HG03469 (cell line): ENCODE measurements around the gene CMTM7.

ENCODE experiments used
- ATAC-seq: cut with Tn5 transposase; IDR thresholded peaks from one replicate; pipeline ENCODE4 v1.9.1; 2021; ENCODE audit warnings: mild to moderate bottlenecking, moderate library complexity, moderate number of reproducible peaks; ENCODE audit not compliant: unreplicated experiment

CMTM7 gene, protein sequence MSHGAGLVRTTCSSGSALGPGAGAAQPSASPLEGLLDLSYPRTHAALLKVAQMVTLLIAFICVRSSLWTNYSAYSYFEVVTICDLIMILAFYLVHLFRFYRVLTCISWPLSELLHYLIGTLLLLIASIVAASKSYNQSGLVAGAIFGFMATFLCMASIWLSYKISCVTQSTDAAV

DNA sequence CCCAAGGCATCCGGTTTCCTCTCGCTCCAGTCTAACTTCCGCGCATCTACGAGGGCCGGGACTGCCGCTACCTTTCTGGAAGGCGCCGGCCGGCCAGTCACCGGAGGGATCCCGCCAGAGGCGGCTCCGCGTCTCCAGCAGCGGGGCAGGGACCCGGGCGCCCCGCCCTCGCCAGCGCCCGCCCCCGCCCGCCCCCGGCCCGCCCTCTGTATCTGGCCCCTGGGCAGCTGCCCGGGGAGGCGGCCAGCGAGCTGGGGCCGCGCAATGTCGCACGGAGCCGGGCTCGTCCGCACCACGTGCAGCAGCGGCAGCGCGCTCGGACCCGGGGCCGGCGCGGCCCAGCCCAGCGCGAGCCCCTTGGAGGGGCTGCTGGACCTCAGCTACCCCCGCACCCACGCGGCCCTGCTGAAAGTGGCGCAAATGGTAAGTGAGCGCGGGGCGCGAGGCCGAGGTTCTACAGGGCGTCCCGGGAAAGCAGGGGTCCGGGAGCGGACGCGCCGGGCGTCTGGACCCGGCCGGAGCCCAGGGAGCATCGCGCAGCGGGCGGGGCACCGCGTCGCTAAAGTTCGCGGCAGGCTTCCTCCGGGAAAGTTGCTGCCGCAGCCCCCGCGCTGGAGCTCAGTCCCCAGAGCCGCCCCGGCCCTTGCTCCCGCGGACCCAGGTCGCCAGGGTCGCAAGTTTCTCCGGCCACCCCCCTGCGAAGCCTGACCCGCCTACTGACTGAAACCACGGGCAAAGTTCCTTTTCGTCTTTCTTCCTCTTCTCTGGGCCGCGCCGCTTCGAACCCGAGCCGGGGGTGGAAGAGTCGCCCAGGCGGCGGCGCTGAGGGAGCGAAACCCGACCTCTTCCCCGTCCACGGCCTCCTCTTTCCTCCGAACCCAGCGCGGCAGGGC is at the start of gene CMTM7:
Gene CMTM7, plus strand, starts transcription at position 211 of the 893 bp plus-strand sequence. Its CDS starts 54 bp downstream, at position 265.
- no peak for ATAC-seq

DNA sequence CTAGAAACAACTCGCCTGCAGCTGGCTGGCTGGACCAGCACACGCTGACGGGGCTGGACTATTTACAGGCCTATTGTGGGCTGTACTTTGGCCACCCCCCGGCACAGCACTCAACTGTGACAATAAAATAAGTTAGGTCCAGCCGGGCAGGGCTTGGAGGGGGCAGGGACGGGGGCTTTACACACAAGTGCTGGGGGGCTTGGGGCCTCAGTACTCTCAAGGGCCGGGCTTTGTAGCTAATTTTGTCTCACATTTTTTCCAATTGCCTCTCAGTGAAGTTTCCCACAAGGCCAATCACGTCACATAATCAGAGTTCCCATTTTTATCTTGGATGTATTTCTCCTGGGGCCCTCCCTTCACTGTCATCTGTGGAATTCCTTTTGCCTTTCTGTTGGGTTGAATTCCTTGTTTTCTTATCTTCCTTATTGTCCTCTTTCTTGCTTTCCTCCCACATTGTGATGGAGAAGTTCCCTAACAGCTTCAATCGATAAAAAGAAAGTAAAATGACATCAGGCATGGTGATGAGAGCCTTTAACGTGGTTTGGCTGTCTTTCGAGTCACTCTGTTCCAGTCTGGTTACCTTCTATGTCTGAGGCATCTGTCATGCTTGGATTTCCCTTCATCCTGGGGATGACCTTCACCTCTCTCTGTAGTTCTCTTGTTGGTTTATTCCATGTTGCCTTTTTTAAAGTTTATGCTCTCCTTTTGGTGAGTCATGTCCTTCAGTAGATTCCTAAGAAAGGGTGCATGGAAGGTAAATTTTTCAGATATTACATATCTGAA is 44.1 kb upstream of the CMTM7 start:
- no peak for ATAC-seq

DNA sequence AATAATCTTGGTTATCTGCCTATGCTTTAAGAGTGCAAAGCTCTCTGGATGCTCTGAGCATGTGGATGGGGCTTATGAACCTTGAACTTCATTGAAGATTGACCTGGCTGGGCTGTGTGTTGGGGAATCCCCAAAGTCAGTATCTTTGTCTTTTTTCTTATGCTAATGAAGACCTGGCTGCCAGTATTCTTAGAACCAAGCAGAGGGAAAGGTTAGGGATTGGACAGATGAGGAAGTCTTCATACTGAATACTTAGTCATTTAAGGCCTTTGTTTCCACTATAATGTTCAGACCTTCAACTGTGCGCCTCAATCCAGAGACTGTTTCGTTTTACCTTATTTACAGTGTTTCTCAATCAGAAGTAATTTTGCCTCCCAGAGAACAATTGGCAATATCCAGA is 42.5 kb upstream of the CMTM7 start:
- no peak for ATAC-seq

DNA sequence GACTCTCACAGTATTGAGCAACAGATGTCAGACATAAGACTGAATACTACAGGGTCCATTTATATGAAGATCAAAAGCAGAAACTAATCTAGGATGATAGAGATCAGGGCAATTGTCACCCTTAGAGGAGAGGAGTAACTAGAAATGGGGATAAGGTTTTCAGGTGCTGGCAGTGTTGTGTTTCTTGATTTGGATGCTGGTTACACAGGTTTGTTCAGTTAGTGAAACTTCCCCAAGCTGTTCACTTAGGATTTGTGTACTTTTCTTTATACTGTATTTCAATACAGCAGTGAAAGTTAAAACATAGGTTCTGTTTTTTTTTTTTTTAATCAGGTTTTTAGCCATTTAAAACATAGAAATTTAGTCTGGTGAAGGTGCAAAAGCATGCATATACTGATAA is 39.1 kb upstream of the CMTM7 start:
- no peak for ATAC-seq

DNA sequence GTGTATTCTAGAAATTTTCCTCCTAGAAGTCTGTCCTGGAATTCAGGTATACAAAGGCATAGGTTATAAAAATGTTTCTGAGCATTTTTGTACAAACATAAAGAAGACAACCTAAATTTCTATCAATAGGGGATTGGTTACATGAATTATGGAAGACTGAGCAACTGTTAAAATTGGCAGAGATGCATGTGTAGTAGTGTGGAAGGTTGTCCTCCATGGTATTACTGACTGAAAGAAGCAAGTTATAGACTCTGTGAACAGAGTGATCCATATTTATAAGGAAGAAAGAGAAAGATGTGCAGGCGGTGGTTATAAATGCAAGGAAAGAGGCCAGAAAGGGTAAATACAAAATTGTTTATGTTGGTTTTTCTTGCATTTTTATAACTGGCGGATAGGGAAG is 38.3 kb upstream of the CMTM7 start:
- no peak for ATAC-seq

DNA sequence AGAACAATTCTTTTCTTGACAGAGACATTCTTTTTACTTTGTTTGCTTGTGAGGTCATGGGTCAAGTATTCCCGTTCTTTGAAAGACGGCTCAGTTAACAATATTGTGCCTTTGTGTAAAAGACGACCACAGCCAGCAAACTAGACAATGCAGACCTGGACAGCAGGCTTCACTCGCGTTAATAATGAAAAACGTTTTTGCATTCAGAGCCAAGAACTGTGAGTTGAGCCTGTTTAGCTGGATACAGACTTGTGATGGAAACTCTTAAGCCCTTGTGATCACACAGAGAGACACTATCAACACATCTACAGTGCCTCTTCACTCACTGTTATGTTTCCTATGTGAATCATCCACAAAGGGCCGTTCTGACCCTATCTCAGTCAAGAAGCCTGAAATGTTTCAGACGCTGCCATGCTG is 37.3 kb upstream of the CMTM7 start:
- no peak for ATAC-seq

DNA sequence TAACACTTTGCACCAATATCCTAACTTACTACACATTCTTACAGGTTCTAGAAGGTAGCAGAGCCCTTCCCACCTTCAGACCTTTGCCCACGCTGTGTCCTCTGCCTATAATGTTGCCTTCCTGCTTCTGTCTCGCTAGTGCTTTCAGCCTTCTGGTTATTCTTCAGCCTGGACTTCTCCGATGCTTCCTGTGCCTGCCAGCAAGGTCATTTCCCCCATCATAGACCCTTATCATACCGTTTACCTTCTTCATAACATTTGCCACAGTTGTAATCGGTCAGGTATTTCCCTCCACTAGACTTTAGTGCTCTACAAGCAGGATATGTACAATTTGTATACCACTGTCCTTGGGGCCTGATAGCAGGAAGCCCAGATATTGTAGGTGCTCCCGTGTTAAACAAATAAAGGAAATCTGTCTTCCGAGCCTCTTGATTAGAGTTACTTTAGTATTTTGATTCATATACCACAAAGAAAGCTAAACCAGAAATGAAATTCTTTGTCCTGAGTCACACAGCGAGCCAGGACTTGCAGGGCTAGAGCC is 35.8 kb upstream of the CMTM7 start:
- no peak for ATAC-seq

DNA sequence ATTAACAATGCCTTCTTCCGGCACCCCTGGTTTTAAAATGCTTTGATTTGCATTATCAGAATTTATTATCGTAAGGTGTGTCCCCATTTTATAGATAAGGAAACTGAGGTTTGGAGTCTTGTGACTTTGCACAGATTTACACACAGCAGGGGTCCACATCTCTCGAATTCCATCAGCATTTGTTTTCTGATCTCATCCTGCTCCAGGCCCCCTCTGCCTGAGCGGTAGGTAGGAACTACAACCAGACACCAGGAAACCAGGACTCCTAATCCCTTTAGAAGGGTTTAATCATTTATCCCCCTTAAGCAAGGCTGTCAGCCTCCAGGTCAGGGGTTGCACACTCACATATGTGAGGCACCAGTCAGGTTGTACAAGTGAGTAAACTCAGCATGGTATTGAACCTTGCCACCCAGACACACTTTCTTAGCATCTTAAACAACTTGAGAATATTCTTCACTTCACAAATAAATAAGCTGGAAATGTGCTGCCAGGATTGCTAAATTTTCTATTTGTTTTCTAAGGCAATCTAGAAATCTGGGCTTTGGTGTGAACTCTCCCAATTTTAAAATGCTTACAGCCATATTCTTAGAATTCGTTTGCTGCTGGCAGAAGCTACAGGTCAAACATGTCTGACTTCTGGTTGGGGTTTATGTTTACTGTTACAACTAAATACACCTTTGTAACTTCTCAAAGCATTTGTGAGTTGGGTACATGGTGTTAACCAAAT is 31.7 kb upstream of the CMTM7 start:
- ATAC-seq: no peak

DNA sequence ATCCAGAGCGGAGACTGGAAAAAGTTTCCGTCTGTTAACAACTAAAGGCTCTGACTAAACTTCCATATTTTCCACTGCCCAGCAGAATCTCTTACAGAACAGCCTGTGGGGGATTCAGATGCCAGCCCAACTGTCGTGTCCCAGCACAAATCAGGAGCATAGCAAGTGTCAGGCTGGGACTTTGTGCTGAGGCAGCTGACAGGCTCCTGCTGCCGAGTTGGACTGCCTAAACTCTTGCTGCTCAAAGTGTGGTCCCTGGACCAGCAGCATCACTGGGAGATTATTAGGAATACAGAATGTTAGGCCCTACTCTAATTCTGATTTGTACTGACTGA is 31.2 kb upstream of the CMTM7 start:
- no peak for ATAC-seq

DNA sequence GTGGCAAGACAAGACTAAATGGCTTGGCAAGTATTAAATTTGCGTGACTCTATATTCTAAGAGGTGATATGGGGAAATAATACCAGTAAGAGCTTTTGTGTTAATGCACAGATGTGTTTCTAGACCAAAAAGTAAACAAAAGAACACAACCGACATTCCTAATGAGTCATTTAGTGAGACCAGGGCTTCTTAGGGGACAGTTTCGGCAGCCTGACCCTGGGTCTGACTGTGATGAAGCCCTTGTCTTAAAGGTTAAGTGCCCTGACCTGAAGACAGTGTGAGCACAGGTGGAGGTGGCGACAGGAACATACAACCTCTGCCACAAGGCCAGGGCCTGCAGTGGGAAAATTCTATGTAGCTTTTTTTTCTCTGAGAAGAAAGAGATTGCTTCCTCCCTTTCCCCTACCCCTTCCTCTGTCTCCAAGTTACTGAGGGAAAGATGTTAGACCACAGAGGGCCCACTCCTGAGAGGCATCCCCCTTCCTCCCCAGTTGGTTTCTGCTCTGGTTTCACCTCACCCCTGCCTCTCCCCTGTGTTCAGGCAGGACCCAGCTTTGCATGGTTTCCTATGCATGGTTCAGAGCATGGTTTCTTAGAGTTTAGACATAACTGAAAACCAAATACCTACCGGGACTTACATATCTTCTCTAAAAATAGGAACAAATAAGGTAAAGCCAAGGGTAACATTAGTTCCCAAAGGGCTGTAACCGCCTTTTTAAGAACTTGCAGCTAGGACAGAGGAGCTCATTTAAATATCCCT is 24.8 kb upstream of the CMTM7 start:
- ATAC-seq: no peak

DNA sequence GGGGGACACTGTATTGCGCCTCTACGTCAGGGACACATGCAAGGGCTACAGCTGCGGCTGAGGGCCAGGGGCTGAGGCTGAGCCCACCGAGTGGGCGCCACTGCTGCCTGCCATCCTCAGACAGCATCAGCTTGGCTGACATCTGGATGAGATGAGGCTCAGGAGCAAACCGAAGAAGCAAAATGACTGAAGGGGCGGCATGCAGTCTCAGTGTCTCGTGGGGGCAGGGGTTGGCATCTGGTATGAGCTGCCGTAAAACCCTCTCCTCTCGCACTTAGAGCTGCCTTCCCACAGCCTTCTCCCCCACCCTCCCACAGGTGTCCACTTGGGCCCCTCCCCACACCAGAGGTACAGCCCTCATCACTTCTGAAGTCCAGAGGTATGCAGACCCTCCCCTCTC is 24.2 kb upstream of the CMTM7 start:
- no peak for ATAC-seq

DNA sequence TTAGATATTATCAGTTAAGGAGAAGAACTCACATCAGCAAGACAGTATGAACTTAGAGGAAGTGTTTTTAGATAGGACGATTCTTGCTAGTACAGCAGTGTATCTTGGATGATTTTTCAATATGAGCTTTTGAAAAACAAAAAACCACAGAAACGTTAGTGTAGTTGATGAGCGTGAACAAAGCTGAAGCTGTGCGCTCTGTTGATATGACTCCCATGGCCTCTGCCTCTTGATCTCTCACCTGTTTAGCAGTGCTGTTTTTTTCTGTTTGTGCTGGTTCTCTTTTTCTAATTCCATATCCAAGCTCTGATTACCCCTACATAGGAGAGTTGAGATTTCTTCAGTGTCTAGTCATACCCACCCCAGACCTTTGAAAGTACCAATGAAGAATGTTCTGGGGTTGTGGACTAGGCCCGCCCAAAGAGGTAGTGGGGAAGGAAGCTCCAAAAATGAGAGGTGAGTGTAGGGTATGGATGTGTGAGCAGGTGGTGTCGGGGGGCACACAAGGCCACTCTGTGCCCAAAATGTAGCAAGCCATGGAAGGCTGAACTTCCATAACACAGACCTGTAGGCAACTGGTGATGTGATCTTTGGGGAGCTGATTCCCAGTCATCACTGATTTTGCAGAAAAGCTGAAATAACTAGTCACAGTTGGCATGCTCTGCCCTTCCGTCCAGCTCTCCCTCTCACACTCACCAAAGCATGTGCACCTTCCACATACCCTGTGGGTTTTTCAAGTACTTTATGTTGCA is 20.0 kb upstream of the CMTM7 start:
- no peak for ATAC-seq

DNA sequence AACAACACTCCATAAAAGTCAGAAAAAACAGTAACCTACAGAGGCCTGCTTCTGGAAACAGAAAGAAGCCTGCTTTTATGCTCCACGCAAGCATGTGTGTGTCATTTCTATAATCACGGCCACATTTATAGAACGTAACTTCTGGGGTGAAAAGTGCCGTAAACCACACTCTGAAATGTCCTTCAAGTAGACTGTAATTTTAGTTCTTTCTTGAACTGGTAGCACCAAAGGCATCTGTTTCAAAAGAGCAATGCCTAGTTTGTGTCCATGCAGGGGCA is 19.5 kb upstream of the CMTM7 start:
- ATAC-seq: no peak

DNA sequence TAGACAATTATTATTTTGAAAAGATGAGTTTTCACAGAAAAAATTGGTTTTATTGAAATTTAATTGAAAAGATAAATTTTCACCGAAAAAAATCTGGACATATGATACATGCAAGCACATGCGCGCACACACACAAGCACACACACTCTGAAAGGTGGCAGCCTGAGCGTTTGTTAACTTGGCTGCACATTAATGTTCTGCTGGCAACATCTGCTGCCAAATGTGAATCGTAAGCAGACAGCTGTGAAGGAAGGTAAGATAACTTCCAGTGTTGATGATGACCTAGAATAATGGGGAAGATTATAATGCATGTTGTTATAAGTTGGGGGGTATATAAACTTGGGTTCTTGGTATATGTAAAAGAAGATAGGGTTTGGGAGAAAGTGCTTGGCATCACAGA is 18.4 kb upstream of the CMTM7 start:
- ATAC-seq: no peak

DNA sequence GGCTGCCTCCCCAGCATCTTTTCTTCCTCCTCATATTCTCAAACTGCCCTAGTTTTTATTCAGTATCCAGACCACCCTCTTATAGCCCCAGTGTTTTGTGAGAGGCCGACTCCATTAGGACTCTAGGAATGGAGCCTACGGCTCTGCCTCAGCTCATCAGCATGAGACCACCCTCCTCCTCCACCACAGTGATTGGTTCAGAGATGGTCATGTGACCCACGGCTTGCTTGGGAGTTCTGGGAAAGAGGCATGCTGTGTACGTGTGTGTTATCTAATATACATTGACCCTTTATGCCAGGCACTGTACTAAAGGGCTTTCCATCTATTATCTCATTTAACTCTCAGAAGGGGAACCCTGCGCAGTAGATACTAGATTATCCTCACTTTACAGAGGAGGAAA is 17.8 kb upstream of the CMTM7 start:
- ATAC-seq: no peak

DNA sequence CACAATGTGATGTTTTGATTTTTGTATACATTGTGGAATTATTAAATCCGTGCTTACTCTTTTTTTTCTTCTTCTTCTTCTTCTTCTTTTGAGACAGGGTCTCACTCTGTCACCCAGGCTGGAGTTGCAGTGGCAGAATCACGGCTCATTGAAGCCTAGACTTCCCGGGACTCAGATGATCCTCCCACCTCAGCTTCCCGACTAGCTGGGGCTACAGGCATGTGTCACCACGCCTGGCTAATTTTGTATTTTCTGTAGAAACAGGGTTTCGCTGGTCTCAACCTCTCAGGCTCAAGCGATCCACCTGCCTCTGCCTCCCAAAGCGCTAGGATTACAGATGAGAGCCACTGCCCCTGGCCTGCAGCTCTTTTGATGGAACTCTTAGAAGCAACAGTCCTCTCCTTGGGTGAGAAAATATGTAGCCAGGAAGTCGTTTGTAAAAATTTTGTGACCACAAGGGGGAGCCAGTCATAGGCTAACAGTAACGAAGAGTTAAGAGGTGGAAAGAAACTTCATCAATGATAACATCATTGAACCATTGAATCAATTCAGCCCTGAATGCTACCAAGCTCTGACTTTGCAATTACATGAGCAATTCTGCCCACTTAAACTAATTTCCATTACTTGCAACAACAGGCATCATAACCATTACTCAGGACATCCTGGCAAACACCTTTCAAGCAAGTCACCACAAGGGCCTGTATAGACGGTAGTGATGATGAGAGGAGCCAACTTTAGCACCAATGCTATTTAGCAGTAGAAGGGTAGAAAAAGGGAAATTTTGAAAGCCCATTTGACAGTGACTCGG is 16.7 kb upstream of the CMTM7 start:
- no peak for ATAC-seq

DNA sequence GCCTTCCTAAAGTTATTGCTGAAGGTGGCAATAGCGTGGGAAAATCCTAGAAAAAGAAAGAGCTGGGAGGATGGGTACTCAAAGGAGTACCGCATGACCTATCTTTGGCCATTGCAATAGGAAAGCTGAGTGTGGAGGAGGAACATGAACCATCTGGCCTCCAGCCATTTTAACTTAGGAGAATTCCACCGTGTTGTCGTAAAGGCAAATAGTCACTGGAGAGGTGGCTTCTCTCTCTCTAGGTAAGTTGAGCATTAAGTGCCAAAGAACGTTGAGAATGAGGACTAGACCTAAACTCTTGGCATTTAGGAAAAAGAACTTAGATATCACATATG is 16.1 kb upstream of the CMTM7 start:
- ATAC-seq: no peak

DNA sequence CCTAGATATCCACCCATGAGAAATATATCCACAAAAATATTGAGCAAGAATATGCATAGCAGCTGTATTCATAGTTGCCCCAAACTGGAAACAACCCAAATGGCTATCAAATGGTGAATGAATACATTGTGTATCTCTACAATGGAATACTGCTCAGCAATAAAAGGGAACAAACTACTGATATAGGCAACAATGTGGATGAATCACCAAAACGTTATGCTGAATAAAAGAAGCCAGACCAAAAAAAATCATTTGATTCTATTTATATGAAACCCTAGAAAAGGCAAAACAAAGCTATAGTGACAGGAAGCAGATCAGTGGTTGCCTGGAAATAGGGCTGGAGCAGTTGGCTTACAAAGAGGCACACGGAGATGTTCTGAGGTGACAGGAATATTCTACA is 15.5 kb upstream of the CMTM7 start:
- ATAC-seq: no peak
